ENCODE measurements around the gene TMEM61.

- TF ChIP-seq CTCF (conservative IDR thresholded peaks at IDR 0.05; ENCODE audit: low read depth, low read length) (no peak), EZH2 (IDR thresholded peaks at IDR 0.05; ENCODE audit: low read length, unreplicated experiment) (no peak)
These were observed 5.6 kb downstream of the TMEM61 start for GRCh38 chr1:54986025-54986424.

All from PC-3 (cell line).